GM12872 (cell line): Measurements from ENCODE around the gene PODN.

Experiments
- TF ChIP-seq, protein P1 (sequence below): IDR thresholded peaks from 3 replicates; pipeline ENCODE4 v1.5.1; 2011; ENCODE audit warnings: low read depth, mild to moderate bottlenecking, low read length, moderate library complexity; ENCODE audit not compliant: insufficient read depth

Gene PODN

DNA sequence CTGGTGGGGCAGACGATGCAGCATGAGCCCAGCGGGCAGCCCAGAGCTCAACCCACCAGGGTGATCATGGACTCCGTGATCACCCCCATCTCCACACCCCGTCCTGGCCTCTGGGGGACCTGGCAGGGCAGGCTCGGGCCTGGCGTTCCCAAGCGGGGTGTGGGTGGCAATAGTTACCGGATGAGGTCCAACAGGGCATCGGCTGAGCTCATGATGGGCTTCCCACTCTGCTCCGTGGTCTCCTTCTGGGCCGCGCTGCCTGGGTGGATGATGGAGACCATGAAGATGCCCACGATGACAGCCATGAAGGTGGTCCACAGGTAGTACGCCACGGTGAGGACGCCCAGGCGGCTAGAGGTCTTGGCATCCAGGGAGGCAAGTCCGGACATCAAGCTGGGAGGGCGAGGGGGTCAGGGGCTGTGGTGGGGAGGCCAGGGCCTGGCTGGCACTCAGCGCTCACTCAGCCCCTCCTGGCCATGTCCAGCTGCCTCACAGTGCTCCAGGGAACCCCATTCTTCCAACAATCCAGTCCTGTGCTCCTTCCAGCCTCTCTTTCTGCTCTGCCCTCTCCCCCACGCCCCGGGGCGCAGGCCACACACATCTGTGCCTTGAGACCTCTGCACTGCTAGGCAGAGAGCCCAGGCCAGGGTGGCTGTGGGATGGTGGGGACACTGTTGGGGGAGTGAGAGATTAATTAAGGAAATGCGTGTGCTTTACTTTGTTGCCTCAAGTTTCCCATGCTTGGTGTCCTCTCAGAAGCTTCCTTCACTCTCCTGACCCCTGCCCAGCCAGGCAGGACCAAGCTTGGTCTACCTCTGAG, 52.8 kb downstream of the PODN start:
- TF ChIP-seq, protein P1, sequence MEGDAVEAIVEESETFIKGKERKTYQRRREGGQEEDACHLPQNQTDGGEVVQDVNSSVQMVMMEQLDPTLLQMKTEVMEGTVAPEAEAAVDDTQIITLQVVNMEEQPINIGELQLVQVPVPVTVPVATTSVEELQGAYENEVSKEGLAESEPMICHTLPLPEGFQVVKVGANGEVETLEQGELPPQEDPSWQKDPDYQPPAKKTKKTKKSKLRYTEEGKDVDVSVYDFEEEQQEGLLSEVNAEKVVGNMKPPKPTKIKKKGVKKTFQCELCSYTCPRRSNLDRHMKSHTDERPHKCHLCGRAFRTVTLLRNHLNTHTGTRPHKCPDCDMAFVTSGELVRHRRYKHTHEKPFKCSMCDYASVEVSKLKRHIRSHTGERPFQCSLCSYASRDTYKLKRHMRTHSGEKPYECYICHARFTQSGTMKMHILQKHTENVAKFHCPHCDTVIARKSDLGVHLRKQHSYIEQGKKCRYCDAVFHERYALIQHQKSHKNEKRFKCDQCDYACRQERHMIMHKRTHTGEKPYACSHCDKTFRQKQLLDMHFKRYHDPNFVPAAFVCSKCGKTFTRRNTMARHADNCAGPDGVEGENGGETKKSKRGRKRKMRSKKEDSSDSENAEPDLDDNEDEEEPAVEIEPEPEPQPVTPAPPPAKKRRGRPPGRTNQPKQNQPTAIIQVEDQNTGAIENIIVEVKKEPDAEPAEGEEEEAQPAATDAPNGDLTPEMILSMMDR = no peak

DNA sequence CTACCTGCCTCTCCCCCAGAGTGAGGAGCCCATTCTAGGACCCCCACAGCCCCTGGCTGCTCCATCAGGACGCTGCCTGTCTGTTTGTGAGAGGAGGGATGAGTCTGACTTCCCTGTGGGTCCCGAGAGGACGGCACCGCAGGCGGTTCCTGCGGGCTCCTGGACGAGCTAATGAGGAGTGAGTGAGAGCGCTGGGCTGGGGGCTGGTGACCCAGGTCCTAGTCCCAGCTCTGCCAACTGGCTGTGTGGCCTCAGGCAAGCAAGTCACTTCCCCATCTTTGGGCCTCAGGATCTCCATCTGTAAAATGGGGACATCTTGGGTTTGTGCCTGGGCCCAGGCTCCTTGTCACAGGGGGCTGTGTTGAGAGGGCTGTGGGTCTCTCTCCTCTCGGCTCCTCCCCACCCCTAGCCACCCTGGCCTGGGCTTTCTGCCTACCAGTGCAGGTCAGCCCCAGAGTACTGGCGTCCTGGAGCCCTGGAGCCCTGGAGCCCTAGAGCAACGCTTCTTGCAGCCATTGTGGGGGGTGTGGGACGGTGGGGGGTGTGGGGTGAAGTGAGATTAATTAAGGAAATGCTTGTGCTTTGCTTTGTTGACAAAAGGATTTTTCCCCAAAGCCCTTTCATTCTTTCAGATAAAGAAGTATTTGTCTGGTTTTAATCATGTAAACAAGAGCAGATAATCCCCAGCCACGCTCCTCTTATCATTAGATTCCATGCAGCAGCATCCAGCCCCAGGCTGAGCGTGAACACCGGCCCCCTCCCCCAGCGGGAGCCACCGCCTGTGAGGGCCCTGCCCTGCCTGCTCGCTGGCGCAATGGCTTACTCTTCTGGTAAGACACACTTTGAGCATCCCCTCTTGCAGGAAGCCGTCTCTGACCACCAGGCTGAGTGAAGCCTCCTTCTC, 53.6 kb downstream of the PODN start:
- TF ChIP-seq, protein P1 = no peak

DNA sequence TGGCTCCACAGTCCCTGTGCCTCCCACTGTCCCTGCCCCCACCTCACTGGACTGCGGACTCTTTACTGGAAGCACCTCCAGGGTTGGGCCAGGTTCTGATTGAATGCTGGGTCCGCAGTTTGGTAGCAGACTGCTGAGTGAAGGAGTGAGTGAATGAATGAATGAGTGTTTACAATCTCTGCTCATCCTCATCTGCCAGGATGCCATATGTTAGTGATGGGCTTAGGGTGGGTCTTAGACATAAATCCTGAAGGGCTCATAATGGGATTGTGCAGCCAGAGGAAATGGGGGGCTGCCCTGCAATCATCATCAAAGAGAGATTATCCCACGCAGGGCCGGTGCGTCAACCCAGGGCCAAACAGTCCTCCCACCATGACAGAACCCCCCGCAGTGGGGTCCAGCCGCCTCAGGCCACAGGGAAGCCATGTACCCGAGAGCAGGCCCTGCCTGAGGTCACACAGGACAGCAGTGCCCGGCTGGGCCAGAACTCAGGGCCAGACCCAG, 54.3 kb downstream of the PODN start:
- TF ChIP-seq, protein P1 = no peak

DNA sequence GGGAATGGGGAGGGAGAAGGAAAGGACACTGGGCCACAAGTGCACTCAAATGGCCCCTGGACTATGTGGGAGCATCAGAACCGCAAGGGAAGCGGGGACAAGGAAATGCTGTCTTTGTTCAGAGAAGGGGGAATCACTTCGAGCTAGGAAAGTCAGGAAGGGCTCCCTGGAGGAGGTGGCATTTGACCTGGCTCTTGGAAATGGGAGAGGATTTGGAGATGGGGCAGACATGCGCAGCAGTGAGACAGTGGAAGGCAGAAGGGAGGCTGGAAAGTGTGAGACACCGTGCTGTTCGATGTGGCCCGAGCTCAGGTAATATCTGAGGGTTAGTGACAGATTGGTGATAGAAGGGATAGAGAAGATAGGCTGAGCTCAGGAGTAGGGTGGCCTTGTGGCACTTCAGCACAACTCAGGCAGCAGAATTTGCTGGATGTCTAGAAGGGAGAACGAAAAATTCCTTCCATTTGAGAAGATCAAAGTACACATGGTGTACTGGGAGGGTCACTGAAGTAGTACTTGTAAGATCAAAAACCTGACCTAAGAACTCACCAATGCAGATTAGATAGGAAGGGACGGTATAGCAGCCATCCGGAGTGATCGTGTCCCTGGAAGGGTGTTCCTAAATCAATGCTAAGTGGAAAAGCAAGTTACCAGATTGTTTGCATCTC, 55.1 kb downstream of the PODN start:
- TF ChIP-seq, protein P1 = no peak

DNA sequence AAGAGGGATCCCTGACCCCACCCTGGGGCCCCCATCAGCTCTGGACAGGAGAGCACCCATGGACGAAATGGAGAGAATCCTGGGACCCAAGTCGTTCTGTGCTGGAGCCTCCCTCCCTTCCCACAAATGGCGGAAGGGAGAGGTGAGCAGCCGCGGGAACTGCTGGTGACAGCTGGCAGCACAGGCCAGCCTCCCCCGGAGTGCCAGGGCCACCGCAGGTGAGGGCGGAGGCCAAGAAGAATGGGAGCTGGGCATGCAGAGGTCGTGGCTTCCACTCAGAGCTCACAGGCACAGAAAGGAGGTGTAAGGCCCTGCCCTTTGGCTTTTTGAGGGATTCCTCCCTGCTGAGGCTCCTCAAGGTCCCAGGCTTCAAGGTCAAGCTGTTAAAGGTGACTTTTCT, 55.8 kb downstream of the PODN start:
- TF ChIP-seq, protein P1 = no peak

DNA sequence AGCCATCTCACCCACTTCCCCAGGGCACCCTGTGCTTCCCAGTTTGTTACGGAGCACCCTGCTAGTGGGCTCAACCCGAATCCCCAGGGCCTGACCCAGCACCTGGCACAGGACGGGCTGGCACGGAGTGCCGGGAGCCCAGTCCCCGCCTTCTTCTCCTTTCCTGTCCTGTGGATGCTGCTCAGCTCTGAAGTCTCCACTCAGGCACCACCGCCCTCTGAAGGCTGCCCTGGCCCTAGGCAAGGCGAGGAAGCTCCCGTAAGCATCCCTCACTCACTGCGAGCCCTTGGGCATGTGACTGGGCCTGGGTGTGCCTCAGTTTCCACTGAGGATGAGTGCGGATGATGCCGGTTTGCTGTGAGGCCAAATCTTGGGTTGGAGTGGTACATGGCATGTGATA, 58.6 kb downstream of the PODN start:
- TF ChIP-seq, protein P1 = no peak
